ENCODE measurements around the gene SYNE2.
"Not testable (repeated sequence)": the region's sequence is repeated elsewhere in the genome, so short reads cannot be mapped to it uniquely, and the experiment has no call there.

SYNE2 gene

DNA sequence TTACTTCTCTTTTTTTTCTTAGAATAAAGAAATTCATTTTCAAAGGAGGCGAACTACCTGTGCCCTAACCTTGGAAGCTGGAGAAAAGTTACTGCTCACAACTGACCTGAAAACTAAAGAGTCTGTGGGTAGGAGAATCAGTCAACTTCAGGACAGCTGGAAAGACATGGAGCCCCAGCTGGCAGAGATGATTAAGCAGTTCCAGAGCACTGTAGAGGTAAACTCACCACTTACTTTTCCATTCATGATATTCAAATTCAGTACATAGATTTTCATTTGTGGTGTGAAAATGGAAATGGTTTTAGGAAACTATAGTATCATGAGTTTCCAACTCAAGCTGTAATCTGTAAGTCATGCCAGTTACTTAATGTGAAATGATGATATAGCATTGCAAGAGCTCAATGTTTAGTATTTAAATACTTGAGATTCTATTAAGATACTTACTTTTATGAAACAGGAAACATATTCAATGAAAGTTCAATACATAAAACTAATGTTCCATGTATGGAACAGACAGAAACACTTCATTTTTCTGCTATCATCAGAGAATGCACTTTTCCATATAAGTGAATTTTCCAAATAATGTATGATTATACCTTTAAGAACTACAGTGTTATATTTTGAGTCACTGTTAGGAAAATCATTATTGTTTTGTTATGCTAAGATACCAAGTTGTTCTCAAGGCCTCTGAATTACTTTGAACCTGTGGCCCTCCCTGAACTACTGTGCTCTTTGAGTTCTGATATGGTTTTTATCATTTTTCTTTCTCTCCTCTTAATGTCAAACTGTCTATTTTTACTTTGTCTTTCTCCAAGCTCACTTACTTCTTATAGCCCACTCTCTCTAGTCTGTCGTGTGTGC, 322.3 kb downstream of the SYNE2 start:
- no peak overlapping the region for H3K4me3 ChIP-seq (ENCODE audit: control insufficient read depth, low read depth, low read length)
- DNase-seq (ENCODE audit: low read depth): no peak

DNA sequence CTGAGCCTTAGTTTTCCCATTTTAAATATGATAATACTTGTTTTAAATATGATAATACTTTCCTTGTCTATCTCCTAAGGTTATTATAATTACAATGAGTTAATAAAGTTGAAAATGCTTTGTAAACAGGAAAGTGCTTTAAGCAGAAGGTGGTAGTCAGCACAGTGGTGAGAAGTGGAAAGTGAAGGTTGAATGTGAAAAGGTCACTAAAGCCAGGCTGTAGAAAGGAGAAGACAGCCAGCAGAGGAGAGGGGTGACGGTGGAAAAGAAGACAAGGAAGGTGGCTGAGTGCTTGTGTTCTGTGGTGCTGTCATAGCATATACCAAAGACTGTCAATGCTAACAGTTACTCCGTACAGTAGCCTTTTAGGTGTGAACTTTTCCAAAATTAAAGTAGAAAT, 323.5 kb downstream of the SYNE2 start:
- no peak for DNase-seq (ENCODE audit: low read depth)
- TF ChIP-seq, protein P1, sequence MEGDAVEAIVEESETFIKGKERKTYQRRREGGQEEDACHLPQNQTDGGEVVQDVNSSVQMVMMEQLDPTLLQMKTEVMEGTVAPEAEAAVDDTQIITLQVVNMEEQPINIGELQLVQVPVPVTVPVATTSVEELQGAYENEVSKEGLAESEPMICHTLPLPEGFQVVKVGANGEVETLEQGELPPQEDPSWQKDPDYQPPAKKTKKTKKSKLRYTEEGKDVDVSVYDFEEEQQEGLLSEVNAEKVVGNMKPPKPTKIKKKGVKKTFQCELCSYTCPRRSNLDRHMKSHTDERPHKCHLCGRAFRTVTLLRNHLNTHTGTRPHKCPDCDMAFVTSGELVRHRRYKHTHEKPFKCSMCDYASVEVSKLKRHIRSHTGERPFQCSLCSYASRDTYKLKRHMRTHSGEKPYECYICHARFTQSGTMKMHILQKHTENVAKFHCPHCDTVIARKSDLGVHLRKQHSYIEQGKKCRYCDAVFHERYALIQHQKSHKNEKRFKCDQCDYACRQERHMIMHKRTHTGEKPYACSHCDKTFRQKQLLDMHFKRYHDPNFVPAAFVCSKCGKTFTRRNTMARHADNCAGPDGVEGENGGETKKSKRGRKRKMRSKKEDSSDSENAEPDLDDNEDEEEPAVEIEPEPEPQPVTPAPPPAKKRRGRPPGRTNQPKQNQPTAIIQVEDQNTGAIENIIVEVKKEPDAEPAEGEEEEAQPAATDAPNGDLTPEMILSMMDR (IDR thresholded peaks at IDR 0.05; ENCODE audit: control insufficient read depth, insufficient read depth, low read depth, low read length, missing control alignments): no peak
- no peak overlapping the region for H3K4me3 ChIP-seq (ENCODE audit: control insufficient read depth, low read depth, low read length)

More for the DNA sequence above, 322.3 kb downstream of the SYNE2 start:
- TF ChIP-seq, protein P1 (IDR thresholded peaks at IDR 0.05; ENCODE audit: control insufficient read depth, insufficient read depth, low read depth, low read length, missing control alignments): no peak

DNA sequence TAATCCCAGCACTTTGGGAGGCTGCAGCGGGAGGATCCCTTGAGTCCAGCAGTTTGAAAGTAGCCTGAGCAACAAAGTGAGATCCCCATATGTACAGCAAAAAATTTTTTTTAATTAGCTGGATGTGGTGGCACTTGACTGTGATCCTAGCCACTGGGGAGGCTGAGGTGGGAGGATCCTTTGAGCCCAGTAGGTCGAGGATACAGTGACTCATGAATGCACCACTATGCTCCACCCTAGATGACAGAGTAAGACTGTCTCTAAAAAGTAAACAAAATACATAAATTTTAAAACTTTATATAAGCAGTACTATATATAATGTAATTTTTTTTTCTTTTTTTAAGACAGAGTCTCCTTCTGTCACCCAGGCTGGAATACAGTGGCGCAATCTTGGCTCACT, 326.0 kb downstream of the SYNE2 start:
- no peak for DNase-seq (ENCODE audit: low read depth)
- TF ChIP-seq, protein P1 (IDR thresholded peaks at IDR 0.05; ENCODE audit: control insufficient read depth, insufficient read depth, low read depth, low read length, missing control alignments): no peak
- H3K4me3 ChIP-seq (ENCODE audit: control insufficient read depth, low read depth, low read length): no peak overlapping the region

DNA sequence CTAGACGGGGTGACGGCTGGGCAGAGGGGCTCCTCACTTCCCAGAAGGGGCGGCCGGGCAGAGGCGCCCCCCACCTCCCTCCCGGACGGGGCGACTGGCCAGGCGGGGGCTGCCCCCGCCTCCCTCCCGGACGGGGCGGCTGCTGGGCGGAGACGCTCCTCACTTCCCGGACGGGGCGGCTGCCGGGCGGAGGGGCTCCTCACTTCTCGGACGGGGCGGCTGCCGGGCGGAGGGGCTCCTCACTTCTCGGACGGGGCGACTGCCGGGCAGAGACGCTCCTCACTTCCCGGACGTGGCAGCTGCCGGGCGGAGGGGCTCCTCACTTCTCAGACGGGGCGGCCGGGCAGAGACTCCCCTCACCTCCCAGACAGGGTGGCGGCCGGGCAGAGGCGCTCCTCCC, 330.1 kb downstream of the SYNE2 start:
- H3K4me3 ChIP-seq (ENCODE audit: control insufficient read depth, low read depth, low read length); DNase-seq (ENCODE audit: low read depth): not testable (repeated sequence)

DNA sequence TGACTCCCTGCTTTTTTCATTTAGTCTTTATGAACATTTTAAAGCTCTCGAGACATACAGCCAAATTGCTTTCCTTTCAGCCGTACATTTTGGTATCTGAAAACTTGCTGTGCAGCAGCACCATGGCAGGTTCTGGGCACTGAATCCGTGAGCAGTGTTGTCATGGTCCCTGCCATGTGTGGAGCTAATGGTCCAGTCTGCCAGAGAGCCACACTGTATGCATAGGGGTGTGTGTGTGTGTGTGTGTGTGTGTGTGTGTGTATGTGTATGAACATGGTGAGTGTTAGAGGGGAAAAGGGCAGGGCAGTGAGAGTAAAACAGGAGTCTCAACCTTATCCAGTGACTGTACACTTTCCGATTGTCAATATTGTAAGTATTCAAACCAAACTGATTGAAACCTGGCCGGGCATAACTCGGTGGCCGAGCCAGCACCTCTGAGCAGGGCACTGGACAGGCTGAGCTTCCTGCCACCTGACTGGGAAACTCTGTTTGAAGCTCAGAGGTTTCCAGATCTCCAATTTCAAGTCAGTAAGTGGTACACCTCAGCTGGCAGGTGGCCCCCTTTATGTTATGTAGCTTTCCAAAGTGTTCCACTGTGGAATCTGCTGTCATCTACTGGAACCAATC, 331.4 kb downstream of the SYNE2 start:
- TF ChIP-seq, protein P1 (IDR thresholded peaks at IDR 0.05; ENCODE audit: control insufficient read depth, insufficient read depth, low read depth, low read length, missing control alignments): no peak
- no peak for DNase-seq (ENCODE audit: low read depth)
- H3K4me3 ChIP-seq (ENCODE audit: control insufficient read depth, low read depth, low read length): no peak overlapping the region

DNA sequence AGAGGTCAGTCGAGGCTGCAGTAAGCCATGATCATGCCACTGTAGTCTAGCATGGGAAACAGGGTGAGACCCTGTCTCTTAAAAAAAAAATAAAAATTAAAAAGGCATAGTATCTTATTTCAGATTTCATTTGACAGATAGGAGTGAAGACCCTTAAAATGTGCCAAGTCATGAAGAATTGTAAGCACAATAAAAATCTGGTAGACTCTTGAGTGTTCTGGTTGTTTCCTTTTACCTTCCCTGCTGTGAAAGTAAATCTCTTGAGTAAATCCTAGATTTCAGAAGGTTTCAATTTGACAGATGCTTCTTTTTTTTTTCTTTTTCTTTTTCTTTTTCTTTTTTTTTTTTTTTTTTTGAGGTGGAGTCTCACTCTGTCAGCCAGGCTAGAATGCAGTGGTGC, 332.4 kb downstream of the SYNE2 start:
- H3K4me3 ChIP-seq (ENCODE audit: control insufficient read depth, low read depth, low read length): no peak overlapping the region
- no peak for DNase-seq (ENCODE audit: low read depth)
- TF ChIP-seq, protein P1 (IDR thresholded peaks at IDR 0.05; ENCODE audit: control insufficient read depth, insufficient read depth, low read depth, low read length, missing control alignments): no peak

All from AG09309 (cell line).